T1000 (cell line): ENCODE results near the gene FAM168B.

Source experiments
- DNase-seq: peaks from one replicate; lab custom pipeline; 2025; ENCODE audit warnings: mixed read lengths; lab: John Stamatoyannopoulos, UW

Gene FAM168B

GRCh38 chr2:131055169-131056065 lies 37.8 kb downstream of the FAM168B start:
- no peak for DNase-seq

DNA sequence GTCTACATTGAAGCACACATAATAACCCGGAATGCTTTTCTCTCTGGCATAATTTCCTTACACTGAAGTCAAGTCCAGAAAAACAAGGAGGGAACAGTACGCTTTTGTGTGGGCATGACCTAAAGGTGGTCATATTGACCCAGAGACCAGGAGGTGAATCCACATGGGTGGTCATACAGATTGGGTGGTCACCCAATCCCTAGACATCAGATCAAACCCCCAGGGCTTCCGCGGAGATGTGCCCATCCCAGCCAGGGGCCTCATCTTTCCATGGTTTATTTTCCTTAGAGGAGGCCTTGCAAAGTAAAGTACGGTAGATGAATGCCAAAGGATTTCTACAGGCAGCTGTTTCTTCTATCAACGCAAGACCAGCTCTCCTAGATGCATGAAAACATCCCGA lies 38.8 kb downstream of the FAM168B start:
- no peak for DNase-seq

DNA sequence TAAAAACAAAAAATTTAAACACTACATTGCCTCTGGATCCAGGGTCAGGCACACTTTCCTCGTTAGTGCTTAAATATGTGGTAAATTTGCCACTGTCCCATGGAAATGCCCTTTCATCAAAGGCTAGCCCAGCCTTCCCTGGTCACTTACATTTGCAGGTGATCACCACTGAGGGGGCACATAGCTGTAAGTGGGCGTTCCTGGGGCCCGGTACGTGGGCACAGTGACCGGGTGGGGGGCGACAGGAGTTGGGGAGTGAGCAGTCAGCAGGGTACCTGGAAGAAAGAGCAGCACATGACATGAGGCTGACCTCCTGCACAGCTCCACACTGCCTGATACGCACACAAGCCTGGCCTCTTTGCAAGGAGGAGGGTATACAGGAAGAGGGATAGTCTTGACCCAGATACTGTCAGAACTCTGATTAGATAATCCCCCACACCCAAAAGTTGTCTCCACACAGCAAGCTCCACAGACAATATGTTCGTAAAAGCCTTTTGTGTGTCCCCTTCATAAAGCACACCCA lies 40.5 kb downstream of the FAM168B start:
- DNase-seq: no peak

DNA sequence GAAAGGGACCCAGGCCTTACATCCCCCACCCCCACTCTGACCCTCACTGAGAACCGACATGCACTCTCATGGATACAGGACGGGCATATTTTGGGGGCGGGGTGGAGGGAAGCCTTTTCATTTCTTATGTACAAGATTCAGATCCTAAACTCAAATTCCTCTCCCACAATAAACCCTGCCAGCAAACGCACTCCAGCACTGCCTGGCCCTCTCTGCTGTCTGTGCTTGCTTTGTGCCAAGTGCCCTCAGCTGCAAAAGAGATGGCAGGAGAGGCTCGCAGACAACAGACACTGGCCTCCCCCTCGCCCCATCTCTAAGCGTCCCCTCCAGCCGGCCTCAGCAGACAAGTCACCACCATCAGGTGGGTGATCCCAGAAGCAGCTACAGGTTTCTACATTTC lies 42.4 kb downstream of the FAM168B start:
- no peak for DNase-seq

DNA sequence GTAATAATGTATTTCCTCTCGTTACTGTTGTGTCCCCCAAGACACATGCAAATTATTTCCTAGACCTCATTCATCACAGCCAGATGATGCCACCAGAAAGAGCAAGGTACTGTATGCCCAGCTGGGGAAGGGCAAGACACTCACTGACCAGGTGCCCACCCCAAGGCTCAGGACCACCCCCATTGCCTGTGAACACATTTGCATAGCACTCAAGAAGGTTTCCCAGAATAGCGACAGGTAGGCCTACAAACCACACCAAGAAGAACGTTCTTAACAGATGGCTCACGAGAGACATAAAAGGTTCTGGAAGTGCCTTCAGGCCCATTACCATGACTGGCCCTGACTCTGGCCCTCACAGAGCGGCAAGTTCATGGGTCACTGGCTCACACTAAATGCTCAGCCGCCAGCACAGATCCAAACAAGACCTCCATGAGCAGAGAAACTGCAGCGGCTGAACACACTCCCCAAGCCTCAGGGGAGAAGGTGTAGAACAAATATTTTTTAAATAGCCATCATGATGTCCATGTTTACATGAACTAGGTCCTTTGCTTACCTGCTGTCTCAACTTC lies 44.0 kb downstream of the FAM168B start:
- no peak for DNase-seq

GRCh38 chr2:131048641-131049040 lies 44.6 kb downstream of the FAM168B start:
- no peak for DNase-seq

DNA sequence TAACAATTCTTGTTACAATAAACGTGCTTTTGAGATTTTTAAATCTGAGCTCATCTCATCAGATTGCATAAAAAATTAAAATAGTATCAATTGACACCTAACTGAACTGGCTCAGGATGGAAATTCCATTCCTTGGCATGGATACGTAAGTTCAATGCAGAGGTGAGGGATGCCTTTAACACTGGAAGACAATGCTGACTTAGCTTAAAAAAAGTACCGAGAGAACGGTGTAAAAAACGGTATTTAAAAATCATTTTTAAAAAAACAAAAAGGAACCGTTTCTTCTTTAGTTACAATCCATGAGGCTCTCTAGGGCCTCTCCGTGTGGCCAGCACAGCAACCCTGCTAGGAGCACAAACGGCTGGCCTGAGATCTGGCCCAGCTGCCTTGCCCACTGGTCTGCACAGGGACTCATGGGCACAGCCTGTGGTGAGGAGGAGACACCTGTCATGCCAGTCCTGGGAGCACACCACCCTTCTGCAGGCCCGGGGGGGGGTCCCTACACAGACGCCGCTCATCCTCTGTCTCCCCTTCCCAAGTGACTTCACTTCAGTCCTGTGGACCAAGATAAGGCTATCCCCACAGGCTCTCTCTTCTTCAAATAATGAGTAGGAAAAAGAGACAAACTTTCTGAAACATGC lies 45.2 kb downstream of the FAM168B start:
- DNase-seq: no peak

DNA sequence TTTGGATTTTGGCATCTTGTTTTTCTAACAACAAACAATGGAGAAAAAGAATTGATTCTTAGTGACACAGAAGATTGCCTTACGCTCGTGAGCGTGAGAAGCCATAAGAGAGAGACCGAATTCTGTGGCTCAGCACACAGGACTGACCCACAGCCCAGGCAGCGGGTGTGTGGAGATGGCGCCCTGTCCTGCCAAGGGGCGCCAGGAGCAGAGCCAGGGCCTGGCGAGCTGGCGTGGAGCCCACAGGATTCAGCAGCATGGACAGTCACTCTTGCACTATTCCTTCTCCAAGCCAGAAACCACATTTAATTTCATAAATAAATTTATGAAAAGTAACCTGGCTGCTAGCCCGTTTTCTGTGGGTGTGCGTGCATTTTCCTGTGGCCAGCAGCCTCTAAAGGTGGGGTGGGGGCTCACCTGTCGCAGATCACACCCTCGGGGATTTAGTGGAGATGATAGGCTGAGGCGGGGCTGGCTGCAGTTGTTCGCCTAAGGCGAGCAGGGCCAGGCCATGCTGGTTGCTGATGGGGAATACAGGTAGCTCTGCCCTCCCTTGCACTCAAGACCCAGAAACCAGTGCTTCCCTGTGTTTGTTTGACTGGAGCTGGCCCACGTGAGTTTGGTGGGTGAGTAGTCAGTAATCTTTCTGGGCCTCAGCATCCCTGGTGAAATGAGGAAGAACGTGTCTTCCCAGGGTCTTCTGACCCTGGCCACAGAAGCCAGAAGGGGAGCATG lies 46.2 kb downstream of the FAM168B start:
- DNase-seq: no peak

GRCh38 chr2:131046028-131046917 lies 47.0 kb downstream of the FAM168B start:
- DNase-seq: no peak

GRCh38 chr2:131045286-131046027 lies 47.8 kb downstream of the FAM168B start:
- DNase-seq: no peak

- no peak for DNase-seq
Measured at GRCh38 chr2:131044757-131045150, 48.5 kb downstream of the FAM168B start.

DNA sequence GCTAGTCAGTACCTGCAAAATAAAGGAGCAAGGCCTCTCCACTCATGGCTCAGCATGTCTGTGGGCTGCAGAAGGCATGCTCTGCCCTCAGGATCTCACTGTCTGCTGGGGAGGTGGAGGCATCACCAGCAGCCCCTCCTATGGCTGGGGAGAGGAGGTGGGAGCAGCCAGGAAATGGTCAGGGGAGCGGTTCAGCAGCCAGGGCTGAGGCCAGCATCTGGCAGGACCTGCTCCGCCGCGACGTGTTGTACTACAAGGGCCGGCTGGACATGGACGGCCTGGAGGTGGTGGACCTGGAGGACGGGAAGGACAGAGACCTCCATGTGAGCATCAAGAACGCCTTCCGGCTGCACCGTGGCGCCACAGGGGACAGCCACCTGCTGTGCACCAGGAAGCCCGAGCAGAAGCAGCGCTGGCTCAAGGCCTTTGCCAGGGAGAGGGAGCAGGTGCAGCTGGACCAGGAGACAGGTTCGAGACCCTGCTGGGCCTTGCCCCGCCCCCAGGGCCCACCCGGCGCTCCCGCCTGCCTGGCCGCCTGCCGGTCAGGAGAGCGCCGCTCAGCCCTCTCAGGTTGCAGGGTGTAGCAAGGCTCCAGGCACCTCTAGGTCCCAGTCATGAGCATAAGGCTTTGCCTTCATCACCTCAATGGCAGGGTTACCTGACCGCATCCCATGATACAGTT lies 49.0 kb downstream of the FAM168B start:
- no peak for DNase-seq

- no peak for DNase-seq
Measured at GRCh38 chr2:131043199-131044074, 49.8 kb downstream of the FAM168B start.

DNA sequence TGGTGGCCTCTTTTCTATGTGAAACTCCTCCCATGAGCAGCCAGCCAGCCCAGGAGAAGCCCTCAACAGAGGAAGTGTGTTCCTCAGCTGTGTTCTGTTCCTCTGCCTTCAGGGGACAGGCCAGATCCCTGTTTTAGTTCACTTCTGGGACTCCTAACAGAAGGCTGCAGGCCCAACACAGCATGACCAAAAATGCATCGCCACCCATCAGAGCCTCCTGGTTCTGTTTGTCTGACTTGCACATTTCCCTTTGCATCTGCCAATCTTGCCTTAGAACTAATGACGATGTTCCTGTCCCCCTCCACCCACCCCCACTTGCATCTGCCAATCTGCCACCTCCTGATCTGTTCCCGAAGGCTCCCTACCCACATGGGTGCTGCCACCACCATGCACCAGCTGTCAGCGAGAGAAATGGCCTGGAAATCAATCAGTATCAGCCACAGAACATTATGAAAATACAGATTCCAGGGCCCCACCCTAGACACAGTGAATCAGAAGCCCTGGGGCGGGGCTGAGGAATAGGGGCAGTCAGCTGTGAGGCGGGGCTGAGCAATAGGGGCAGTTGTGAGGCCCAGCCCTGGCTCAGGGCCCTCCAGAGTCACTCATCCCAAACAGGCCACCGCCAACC lies 51.0 kb downstream of the FAM168B start:
- no peak for DNase-seq

DNA sequence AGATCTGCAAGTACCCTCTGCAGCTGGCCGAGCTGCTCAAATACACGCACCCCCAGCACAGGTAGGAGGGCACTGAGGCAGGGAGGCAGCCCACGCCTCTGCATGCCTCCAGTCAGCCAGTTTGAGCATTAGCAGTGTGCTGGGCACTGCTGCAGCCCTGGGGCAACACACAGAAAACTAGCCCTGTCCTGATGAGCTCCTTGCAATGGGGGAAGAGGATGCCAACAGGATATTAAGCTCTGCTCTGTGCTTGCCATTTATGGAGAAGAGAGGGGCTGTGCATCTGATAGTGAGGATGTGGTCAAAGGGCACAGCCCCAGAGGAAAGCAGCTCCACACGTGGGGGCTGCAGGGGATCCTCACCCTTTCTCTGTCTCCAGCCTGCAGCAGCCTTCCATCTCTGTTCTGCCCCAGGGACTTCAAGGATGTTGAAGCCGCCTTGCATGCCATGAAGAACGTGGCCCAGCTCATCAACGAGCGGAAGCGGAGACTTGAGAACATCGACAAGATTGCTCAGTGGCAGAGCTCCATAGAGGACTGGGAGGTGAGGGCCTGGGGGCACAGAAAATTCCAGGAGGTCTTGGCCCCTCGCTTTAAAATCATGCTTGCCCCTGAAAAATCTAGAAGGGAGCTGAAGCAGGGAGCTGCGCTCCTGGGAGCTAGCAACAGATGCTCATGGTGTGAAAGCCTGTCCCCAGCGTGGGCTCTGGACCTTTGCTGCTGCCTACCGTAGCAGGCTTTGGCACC lies 51.7 kb downstream of the FAM168B start:
- no peak for DNase-seq

DNA sequence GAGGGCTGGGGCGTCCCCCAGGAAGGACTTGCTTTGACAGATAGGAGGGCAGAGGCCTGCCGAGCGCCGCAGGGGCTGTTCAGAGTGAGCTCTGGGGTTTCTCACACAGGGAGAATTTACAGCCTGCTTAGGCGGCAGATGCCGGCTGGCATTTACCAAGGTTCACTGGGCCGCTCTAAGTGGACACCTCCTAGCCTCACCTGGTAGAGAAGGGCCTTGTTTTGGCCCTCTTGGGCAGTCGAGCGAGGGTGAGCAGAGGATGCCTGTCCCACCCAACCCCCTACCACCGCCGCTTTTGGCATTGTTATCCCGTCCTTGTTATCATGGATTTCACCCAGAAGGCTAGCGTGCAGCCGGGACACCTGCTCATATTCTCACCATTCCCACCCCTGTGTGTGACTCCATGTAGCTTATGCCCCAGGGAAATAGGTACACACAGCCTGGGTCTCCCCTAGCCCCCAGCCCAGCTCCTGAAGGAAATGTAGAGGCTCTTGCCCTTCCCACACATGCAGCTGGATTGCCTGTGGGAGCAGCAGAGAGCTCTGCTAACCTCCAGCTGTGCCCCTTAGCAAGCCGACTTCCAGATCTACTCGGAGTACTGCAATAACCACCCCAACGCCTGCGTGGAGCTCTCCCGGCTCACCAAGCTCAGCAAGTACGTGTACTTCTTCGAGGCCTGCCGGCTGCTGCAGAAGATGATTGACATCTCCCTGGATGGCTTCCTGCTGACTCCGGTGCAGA lies 52.4 kb downstream of the FAM168B start:
- no peak for DNase-seq
